Ishikawa (cell line): Measurements from ENCODE around the gene TGFBR3.

Experiments
- CEBPB ChIP-seq: IDR thresholded peaks from 2 replicates; pipeline ENCODE4 v1.6.1; 2012
- CREB1 ChIP-seq: IDR thresholded peaks from 2 replicates; pipeline ENCODE4 v1.6.1; 2012; ENCODE audit warnings: low read depth
- EGR1 ChIP-seq: IDR thresholded peaks from 2 replicates; pipeline ENCODE4 v1.6.1; 2012
- EP300 ChIP-seq: IDR thresholded peaks from 2 replicates; pipeline ENCODE4 v1.6.1; 2012; ENCODE audit warnings: borderline replicate concordance
- NFIC ChIP-seq: IDR thresholded peaks from 2 replicates; pipeline ENCODE4 v1.6.1; 2012
- RAD21 ChIP-seq: IDR thresholded peaks from 2 replicates; pipeline ENCODE4 v1.6.1; 2012; ENCODE audit warnings: low read depth
- TAF1 ChIP-seq: IDR thresholded peaks from 2 replicates; pipeline ENCODE4 v1.6.1; 2012; ENCODE audit warnings: low read depth, mild to moderate bottlenecking
- TCF12 ChIP-seq: IDR thresholded peaks from 2 replicates; pipeline ENCODE4 v1.6.1; 2012; ENCODE audit warnings: low read depth
- TEAD4 ChIP-seq: IDR thresholded peaks from 2 replicates; pipeline ENCODE4 v1.6.1; 2012
- YY1 ChIP-seq: IDR thresholded peaks from 2 replicates; pipeline ENCODE4 v1.6.1; 2012; ENCODE audit warnings: low read depth
- ZBTB7A ChIP-seq: IDR thresholded peaks from 2 replicates; pipeline ENCODE4 v1.6.1; 2012; ENCODE audit warnings: low read depth
- TF ChIP-seq, protein P1 (sequence below): IDR thresholded peaks from 2 replicates; pipeline ENCODE4 v1.6.1; 2012
- TF ChIP-seq, protein P2 (sequence below): IDR thresholded peaks from 2 replicates; pipeline ENCODE4 v1.6.1; 2012
- TF ChIP-seq, protein P3 (sequence below): IDR thresholded peaks from 2 replicates; pipeline ENCODE4 v1.6.1; 2012; ENCODE audit warnings: low read depth, mild to moderate bottlenecking

The TGFBR3 gene

DNA sequence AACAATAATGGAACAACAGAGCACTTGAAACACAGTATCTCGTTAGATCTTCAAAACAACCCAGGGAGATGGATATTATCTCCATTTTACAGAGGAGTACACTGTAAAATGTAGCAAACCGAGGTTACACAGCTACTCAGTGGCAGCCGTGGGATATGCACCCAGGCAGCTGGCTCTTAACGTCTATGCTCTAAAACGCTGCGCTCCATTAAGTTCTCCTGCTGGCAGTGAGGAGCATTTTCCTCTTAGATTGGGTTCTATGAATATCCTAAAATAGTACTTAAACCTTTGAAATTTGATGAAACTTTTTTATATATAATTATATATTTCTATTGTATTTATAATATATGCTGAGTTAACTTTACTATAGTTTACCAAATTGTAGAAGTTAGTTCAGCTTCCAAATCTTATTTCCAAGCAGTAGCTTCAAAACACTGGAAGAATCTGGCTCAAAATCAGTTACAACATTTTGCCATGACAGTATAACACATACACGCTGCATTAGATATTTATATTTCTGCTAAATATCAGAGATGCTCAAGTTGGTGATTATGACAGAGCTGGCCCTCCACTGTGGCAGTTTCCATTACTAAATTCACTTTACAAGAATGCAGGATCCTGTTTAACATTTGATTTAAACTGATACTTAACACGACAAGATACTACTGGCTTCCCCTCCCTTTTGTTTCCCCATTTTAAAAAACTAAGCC, 49.5 kb downstream of the TGFBR3 start:
- TF ChIP-seq RAD21, result no peak

DNA sequence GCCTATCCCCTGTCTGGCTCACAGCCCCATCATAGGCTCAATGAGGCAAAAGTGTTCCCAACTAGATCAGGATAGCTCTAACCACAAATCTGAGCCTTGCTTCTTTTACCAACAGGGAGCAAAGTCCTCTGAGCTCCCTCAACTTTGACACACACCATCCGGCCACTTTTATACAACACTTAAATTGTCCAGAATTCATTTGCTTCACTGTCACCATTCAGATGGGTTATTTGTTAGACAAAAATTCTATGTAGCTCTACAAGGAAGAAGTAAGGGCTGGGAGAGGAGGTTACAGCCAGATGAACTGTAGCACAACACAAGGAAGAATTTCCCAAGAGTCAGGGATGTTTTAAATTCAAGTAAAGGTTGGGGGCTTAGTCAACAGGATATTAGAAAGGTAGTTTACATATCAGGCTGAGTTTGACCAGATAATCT, 50.8 kb downstream of the TGFBR3 start:
- TF ChIP-seq RAD21, result no peak
- no peak for TF ChIP-seq TEAD4
- TF ChIP-seq, protein P1, sequence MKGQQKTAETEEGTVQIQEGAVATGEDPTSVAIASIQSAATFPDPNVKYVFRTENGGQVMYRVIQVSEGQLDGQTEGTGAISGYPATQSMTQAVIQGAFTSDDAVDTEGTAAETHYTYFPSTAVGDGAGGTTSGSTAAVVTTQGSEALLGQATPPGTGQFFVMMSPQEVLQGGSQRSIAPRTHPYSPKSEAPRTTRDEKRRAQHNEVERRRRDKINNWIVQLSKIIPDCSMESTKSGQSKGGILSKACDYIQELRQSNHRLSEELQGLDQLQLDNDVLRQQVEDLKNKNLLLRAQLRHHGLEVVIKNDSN, result no peak
- no peak for TF ChIP-seq NFIC
- no peak for TF ChIP-seq TAF1
- no peak for TF ChIP-seq CEBPB
- TF ChIP-seq EGR1, result no peak
- no peak for TF ChIP-seq YY1
- TF ChIP-seq, protein P2, sequence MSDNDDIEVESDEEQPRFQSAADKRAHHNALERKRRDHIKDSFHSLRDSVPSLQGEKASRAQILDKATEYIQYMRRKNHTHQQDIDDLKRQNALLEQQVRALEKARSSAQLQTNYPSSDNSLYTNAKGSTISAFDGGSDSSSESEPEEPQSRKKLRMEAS, result no peak
- no peak for TF ChIP-seq TCF12
- TF ChIP-seq ZBTB7A, result no peak

DNA sequence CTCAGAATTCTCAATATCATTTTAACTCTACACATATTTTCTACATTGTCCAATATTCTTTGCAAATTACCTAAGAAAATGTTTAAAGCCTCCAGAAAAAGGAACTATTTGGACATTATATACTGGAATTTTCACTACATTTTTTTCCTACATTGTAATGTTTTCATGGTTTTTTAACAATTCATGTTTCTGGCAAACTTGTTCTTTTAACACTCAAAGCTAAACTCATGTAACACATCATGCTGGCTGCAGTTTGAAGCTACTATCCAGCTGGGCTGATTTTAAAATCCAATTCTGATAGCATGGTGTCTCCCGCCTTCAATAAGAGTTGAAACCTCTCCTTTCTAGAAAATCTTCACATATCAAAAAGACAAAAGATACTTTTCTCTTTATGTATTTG, 52.0 kb downstream of the TGFBR3 start:
- no peak for TF ChIP-seq EP300
- TF ChIP-seq, protein P3, sequence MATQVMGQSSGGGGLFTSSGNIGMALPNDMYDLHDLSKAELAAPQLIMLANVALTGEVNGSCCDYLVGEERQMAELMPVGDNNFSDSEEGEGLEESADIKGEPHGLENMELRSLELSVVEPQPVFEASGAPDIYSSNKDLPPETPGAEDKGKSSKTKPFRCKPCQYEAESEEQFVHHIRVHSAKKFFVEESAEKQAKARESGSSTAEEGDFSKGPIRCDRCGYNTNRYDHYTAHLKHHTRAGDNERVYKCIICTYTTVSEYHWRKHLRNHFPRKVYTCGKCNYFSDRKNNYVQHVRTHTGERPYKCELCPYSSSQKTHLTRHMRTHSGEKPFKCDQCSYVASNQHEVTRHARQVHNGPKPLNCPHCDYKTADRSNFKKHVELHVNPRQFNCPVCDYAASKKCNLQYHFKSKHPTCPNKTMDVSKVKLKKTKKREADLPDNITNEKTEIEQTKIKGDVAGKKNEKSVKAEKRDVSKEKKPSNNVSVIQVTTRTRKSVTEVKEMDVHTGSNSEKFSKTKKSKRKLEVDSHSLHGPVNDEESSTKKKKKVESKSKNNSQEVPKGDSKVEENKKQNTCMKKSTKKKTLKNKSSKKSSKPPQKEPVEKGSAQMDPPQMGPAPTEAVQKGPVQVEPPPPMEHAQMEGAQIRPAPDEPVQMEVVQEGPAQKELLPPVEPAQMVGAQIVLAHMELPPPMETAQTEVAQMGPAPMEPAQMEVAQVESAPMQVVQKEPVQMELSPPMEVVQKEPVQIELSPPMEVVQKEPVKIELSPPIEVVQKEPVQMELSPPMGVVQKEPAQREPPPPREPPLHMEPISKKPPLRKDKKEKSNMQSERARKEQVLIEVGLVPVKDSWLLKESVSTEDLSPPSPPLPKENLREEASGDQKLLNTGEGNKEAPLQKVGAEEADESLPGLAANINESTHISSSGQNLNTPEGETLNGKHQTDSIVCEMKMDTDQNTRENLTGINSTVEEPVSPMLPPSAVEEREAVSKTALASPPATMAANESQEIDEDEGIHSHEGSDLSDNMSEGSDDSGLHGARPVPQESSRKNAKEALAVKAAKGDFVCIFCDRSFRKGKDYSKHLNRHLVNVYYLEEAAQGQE, result no peak

DNA sequence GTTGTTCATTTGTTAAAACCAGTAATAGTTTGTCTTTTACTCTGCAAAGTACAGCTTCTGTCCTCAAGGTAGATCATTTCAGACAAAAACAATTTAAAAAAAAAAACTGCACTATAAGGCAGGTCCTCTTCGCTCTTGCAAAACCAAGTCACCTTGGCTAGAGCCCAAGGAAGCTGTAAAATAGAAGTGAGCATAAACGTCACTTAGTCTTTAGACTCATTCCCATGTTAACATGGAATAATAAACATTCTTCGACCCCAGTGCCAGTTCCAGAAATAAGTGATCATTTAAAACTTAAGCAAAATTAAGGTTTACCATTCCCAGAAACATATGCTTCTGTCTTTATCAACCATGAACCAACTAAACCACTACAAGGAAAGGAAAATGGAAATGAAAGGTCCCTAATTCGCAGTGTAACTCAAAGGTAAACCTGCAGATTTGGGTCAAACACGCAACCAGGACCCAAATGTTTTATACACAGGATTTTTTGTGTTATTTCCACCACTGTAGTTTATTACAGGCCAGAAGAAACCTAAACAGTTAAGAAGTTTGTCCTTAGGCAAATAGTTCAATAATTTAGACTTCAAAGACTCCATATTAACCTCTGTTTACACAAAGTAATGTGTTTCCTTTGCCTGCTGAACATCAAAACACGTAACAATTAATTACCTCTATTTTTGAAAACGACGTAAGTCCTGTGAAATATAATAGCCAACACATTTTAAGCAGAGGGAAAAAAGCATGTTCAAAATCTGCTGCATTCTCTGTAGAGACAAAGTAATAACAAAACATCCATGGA, 54.6 kb downstream of the TGFBR3 start:
- TF ChIP-seq CREB1, result no peak
- no peak for TF ChIP-seq TEAD4

DNA sequence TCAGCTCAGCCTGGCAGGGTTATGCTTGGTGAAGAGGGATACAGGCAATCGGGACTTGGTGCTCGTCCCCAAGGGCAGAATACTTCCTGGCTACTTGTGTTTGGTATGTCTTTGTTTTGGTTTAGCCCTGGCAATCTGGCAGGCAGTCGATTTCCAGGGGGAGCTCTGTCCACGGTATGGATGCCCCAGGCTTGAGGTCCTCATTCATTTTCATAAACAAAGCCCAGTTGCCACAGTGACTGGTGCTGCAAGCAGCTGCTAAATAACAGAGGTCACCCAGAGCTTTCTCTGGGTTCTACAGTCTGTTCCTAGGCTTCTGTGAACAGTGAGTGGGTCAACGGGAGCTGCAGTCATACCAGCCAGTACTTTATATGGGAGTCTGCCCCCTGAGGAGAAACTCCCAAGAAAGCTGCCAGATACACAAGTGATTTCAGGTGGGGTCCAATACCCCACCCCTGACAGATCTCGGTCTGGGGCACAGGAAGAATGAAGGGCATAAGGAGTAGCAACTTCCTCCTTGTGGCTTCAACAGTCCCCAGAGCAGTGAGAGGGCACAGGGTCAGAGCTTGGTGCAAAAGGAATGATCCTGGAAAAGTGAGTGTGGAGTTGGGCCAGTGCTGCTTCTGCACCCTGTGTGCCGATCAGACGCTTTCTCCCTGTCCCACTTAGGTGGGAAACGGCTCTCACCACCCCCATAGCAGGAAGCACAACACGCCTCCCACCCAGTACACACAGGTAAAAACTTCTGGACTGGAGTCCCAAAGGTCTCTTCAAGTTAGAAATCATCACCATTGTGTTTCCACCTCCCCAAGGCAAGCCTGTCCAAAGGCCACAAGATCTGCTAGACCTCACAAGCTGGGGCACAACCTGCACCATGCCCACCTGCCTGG, 55.5 kb downstream of the TGFBR3 start:
- TF ChIP-seq EP300, result no peak
- TF ChIP-seq ZBTB7A, result no peak
- peak; percentile 55 for TF ChIP-seq NFIC
- TF ChIP-seq, protein P3, result 0 out of 2 replicates have a peak, but pooled peaks have one; percentile 30
- peak; percentile 17; the same call in 1 of the 2 replicates for TF ChIP-seq RAD21
- TF ChIP-seq YY1, result no peak

DNA sequence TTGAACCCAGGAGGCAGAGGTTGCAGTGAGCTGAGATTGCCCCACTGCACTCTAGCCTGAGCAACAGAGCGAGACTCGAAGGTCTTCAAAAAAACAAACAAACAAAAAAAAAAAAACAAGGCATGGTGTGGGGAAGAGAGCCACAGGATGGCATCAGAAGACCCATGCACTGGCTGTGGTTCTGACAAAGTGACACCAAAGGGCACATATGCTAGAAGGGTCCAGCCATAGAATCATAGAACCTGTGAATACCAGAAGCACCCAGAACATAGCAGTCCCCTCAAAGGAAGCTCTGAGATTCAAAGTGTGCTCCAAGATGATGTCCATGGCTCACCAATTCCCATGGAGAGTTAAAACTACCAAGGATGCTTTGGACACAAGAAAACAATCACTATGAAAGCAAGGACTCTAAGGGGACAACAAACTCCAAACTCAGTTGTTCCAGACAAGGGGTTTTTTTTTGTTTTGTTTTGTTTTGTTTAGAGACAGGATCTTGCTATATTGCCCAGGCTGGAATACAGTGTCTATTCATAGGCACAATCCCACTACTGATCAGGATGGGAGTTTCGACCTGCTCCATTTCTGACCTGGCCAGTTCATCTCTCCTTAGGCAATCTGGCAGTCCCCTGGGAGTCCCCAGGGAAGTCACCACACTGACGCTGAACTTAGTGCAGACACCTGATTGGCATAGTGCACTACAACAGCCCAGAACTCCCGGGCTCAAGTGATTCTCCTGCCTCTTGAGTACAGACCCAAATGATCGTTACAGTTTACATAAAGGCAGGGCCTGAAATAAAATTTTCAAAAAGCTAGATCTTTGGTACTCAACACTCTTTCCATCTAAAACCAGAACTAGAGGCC, 56.4 kb downstream of the TGFBR3 start:
- TF ChIP-seq, protein P3, result no peak
